MCF 10A (cell line): ENCODE data around the gene USB1. TPM values are rescaled to one million over a fixed set of nuclear protein-coding genes. Genes with fewer than 3 reads are reported as not detected.

Experiments
- BruUV-seq: library from RNA; stranded (reverse); fragments of 400-500 nt; replicated peaks from 2 replicates; lab custom pipeline; 2021; lab: Mats Ljungman, UMichigan
- CTCF ChIA-PET: fragments of 300-600 bp; sonication (Branson Sonifier 250); formaldehyde crosslinking; extraction: SDS; loops from one replicate; lab custom pipeline; 2021; ENCODE audit warnings: antibody characterized with exemption, inconsistent platforms; lab: Yijun Ruan, JAX
- POLR2A ChIA-PET: fragments of 300-600, 350-650 bp; sonication (Branson Sonifier 250); formaldehyde crosslinking; extraction: SDS; loops from one replicate; lab custom pipeline; 2020; ENCODE audit warnings: antibody characterized with exemption, inconsistent platforms; lab: Yijun Ruan, JAX
- DNase-seq: peaks from one replicate; pipeline ENCODE4 v3.0.0-alpha.2; 2018; ENCODE audit not compliant: unreplicated experiment
- H3K27ac Mint-ChIP-seq: one replicate; pipeline ENCODE4 v1.8.0; 2022; ENCODE audit warnings: mild to moderate bottlenecking, low read depth, mixed read lengths; ENCODE audit not compliant: unreplicated experiment
- H3K27me3 Mint-ChIP-seq: one replicate; pipeline ENCODE4 v1.8.0; 2022; ENCODE audit warnings: mixed read lengths; ENCODE audit not compliant: insufficient read depth, unreplicated experiment
- H3K36me3 Mint-ChIP-seq: one replicate; pipeline ENCODE4 v1.8.0; 2022; ENCODE audit warnings: mild to moderate bottlenecking, moderate library complexity, mixed read lengths; ENCODE audit not compliant: insufficient read depth, unreplicated experiment
- H3K4me1 Mint-ChIP-seq: one replicate; pipeline ENCODE4 v1.8.0; 2022; ENCODE audit warnings: mixed read lengths; ENCODE audit not compliant: insufficient read depth, unreplicated experiment
- H3K4me3 Mint-ChIP-seq: one replicate; pipeline ENCODE4 v1.8.0; 2022; ENCODE audit warnings: mild to moderate bottlenecking, moderate library complexity, mixed read lengths; ENCODE audit not compliant: unreplicated experiment
- H3K9me3 Mint-ChIP-seq: one replicate; pipeline ENCODE4 v1.8.0; 2022; ENCODE audit warnings: mixed read lengths; ENCODE audit not compliant: unreplicated experiment
- CTCF ChIP-seq: fragments of 200-600 bp; IDR thresholded peaks from one replicate; pipeline ENCODE4 v1.8.0; 2022; ENCODE audit warnings: antibody characterized with exemption, mild to moderate bottlenecking; ENCODE audit not compliant: unreplicated experiment
- intact Hi-C: fragments of 100-400 bp; cut with micrococcal nuclease; formaldehyde crosslinking; loops from 2 replicates; pipeline ENCODE4 v1.14.1; 2022
- total RNA-seq: library from RNA; stranded (reverse); gene quantifications from 2 replicates; pipeline ENCODE4 v1.2.3, GENCODE V29; 2022

USB1 gene
- total RNA-seq, 1 experiment from 2014 or later: 49.2 TPM

- TF ChIP-seq CTCF: no peak
- ChIA-PET POLR2A (no interaction called here), CTCF (no interaction called here)
- Mint-ChIP-seq H3K36me3 (no peaks in the 10 kb centered on the region), H3K9me3 (no peaks in the 10 kb centered on the region), H3K4me1 (no peaks in the 10 kb centered on the region), H3K27ac (no peak overlapping the region), H3K27me3 (no peaks in the 10 kb centered on the region), H3K4me3 (no peak overlapping the region)
- DNase-seq: no peak
- no TSS peak for BruUV-seq
- intact Hi-C loops: no loop called here
Observed at GRCh38 chr16:58051296-58051695, 50.1 kb downstream of the USB1 start.

- no peak for DNase-seq
- Mint-ChIP-seq H3K36me3 (no peaks in the 10 kb centered on the region), H3K4me3 (no peak overlapping the region), H3K27me3 (no peaks in the 10 kb centered on the region), H3K9me3 (no peaks in the 10 kb centered on the region), H3K4me1 (no peaks in the 10 kb centered on the region), H3K27ac (no peak overlapping the region)
- no TSS peak for BruUV-seq
- TF ChIP-seq CTCF: no peak
- intact Hi-C loops: no loop called here
- CTCF ChIA-PET: no interaction called here
- POLR2A ChIA-PET: interaction anchor here (0.6 kb wide), 2 partner anchors 33 to 53 kb away, joined by 3 to 5 read pairs; no protein-coding TSS in a partner anchor
Observed at GRCh38 chr16:58051821-58052603, 50.8 kb downstream of the USB1 start.

- no peak overlapping the region for H3K4me3 Mint-ChIP-seq
- no peaks in the 10 kb centered on the region for H3K4me1 Mint-ChIP-seq
- H3K9me3 Mint-ChIP-seq: no peaks in the 10 kb centered on the region
- CTCF ChIA-PET: interaction anchor here (0.9 kb wide), 1 partner anchor 13 kb away, joined by 3 read pairs; no protein-coding TSS in a partner anchor
- POLR2A ChIA-PET: interaction anchor here (0.6 kb wide), 1 partner anchor 9 kb away, joined by 3 read pairs; no protein-coding TSS in a partner anchor
- intact Hi-C loops: no loop called here
- H3K27ac Mint-ChIP-seq: no peak overlapping the region
- TF ChIP-seq CTCF: no peak
- BruUV-seq: no TSS peak
- H3K27me3 Mint-ChIP-seq: no peaks in the 10 kb centered on the region
- no peak for DNase-seq
- H3K36me3 Mint-ChIP-seq: no peaks in the 10 kb centered on the region
Observed at GRCh38 chr16:58053682-58054005, 52.4 kb downstream of the USB1 start.

GRCh38 chr16:58054289-58054688 is 53.1 kb downstream of the USB1 start:
- CTCF ChIA-PET: no interaction called here
- no peaks in the 10 kb centered on the region for H3K9me3 Mint-ChIP-seq
- BruUV-seq: no TSS peak
- intact Hi-C loops: no loop called here
- peaks cover 3% of the 10 kb centered on the region for H3K27me3 Mint-ChIP-seq
- no peaks in the 10 kb centered on the region for H3K4me1 Mint-ChIP-seq
- no peak overlapping the region for H3K27ac Mint-ChIP-seq
- H3K36me3 Mint-ChIP-seq: no peaks in the 10 kb centered on the region
- DNase-seq: no peak
- H3K4me3 Mint-ChIP-seq: no peak overlapping the region
- TF ChIP-seq CTCF: no peak
- POLR2A ChIA-PET: no interaction called here
